Eye (tissue), 1 donor: ENCODE data around the gene WDR26.
"Not testable (repeated sequence)": the region's sequence is repeated elsewhere in the genome, so short reads cannot be mapped to it uniquely, and the experiment has no call there.

ENCODE experiments used
- DNase-seq: peaks from one replicate; pipeline ENCODE4 v3.0.0-alpha.2; 2015

The WDR26 gene

DNA sequence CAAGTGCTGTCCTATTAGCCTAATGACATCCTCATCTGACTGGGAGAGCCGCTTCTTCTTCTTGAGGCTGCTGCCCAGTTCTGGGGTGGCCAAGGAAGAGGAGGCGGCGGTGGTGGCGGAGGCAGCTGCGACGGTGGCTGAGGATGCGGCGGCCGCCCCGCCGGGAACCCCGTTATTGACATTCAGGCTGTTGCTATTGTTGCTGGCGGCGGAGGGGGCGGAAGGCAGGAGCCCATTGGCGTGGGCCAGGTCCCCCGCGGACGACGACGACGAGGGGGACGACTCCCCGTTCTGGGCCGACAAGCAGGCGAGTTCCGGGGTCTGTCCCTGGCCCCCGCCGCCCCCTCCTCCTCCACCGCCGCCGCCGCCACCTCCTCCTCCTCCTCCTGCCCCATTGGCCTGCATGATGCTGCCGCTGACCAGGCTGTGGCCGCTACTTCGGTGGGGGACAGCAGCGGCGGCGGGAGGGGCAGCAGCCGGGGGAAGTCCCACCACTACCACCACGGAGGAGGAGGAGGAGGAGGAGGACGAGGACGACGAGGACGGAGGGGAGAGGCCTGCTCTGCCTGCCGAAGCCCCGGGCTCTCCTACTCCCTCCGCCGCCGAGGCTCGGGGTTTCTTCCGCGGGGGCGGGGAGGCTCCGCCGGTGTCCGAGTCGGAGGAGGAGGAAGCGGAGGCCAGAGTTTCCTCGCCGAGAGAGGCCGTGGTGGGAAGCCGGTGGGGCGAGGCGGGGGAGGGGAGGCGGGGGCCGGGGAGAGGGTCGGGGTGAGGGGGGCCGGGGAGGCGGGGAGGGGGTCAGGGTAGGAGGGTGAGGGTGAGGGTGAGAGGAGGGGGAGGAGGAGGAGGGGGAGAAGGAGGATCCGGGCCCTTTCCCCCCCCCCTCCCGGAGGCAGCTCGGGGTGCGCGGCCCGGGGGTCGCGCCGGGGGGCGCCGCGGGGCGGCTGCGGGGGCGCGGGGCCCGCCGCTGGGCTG is 610 bp downstream of the WDR26 start:
- DNase-seq = peak; percentile 77

GRCh38 chr1:224433041-224433691 is 1.4 kb downstream of the WDR26 start:
- DNase-seq = peak; percentile 69

DNA sequence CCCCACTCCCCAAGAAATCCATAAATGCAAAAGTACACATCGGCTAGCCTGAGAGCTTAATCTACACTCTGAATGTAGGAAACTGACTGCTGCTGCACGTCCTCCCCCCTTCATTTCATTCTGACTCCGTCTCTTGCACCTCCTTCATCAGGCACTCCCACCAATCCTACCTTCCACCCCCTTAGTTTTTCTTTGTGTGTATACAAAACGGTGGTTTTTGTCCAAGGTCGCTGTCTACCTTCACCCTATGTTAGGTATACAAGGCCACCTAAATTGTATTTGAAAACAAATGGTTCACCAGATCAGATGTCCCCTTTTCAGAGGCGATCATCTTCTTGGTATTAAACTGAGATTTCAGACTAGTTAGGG is 1.9 kb downstream of the WDR26 start:
- no peak for DNase-seq

DNA sequence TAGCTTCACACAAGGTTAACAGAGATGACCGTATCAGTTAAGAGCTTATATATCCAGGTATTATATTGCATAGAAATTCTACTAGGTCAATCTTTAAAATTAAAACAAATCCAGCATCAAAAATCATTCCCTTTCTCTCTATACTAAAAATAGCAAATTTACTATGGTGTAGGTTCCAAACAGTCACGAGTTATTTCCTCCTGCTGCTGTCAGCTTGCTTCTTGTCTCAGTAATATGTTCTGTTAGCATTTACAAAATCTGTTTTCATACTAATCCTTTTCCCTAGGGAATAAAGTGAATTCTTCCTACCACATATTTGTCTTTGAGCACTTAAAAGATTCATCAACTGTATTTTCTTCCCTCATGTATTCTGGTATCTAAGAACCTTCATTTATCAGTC is 2.5 kb downstream of the WDR26 start:
- DNase-seq = peak; percentile 13

GRCh38 chr1:224431726-224432125 is 2.9 kb downstream of the WDR26 start:
- DNase-seq = no peak

- DNase-seq = peak; percentile 14
Measured at GRCh38 chr1:224430511-224431113, 4.0 kb downstream of the WDR26 start.

- DNase-seq = no peak
Measured at GRCh38 chr1:224429616-224430326, 4.8 kb downstream of the WDR26 start.

DNA sequence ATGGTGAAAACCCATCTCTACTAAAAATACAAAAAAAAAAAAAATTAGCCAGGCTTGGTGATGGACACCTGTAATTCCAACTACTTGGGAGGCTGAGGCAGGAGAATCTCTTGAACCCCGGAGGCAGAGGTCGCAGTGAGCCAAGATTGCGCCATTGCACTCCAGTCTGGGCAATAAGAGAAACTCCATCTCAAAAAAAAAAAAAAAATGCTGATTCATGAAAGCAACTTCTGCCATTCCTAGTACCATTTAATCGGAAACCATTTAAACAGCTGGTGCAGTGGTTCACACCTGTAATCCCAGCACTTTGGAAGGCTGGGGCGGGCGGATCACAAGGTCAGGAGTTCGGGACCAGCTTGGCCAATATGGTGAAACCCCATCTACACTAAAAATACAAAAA is 5.9 kb downstream of the WDR26 start:
- DNase-seq = not testable (repeated sequence)

- DNase-seq = no peak
Measured at GRCh38 chr1:224427346-224427745, 7.3 kb downstream of the WDR26 start.

- DNase-seq = not testable (repeated sequence)
Measured at GRCh38 chr1:224426869-224427268, 7.7 kb downstream of the WDR26 start.

- no peak for DNase-seq
Measured at GRCh38 chr1:224425279-224425884, 9.2 kb downstream of the WDR26 start.

DNA sequence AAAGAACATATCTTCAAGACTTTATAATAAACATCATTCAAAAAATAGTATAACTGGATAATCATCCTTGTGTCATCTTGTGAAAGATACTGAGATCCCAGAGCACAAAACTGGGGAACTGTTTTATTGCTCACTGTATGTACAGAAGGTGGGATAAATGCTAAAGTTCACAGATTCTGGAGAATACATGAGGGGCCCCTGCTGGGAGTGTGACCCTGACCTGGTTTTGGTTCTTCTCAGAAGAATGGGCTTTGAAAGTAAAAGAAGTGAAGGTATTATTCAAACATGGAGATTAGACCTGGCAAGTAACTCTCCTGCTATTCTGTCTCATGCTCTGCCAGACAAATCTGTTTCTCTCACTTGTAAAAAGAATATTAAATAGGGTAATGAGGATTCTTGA is 14.5 kb downstream of the WDR26 start:
- DNase-seq = no peak

GRCh38 chr1:224411766-224412165 is 22.8 kb downstream of the WDR26 start:
- no peak for DNase-seq

DNA sequence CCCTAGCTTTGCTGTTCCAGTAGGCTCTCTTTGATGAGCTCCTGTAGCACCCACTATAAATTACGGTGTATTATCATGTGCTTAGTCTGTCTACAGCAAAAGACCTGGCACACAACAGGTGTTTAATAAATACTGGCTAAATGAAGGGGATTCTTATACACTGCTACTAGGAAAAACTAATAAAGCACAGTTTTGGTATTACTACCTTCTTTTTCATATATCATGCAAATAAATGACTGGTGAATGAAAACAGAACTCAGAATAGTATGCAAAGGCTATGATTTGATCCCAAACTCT is 26.4 kb downstream of the WDR26 start:
- no peak for DNase-seq

DNA sequence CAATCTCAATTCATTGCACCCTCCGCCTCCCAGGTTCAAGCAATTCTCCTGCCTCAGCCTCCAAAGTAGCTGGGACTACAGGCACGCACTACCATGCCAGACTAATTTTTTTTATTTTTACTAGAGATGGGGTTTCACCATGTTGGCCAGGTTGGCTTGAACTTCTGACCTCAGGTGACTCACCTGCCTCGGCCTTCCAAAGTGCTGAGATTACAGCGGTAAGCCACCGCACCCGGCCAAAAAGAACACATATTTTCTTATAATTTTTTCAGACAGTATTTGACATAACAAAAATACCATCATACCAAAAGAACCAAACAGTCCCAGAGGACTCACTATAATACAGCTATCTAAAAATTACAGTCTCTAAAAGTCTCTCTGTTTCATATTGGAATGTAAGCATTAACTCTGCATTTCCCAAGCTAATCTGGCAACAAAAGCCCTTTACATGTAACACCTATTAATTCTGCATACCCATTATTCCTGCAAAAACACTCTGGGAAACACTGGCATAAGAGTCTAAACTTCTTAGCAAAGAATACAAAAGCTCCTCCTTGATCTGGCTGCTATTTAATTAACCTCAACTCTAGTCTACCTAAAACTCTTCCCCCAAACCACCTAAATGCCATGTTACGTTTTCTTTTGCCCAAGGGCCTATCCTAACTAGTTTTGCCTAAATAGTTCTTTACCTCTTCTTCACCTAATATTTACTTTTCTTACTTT is 26.9 kb downstream of the WDR26 start:
- no peak for DNase-seq

GRCh38 chr1:224406216-224406615 is 28.4 kb downstream of the WDR26 start:
- DNase-seq = no peak

DNA sequence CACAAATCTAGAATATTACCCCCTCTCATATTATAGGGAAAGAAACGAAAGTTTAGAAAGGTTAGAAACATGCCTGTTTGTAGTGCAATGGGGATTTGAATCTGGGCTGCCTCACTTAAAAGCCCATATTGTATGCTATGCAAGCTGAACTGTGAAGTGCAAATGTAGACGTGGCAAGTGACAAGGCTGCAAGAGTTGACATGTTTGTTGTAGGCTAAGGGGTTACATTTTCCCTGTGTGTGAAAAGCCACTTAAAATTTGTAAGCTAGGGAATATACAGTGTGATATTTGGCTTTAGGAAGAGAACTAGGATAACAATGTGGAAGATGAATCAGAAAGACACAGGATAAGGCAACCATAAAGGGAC is 29.0 kb downstream of the WDR26 start:
- DNase-seq = no peak

GRCh38 chr1:224404916-224405603 is 29.5 kb downstream of the WDR26 start:
- no peak for DNase-seq

GRCh38 chr1:224402472-224403036 is 32.0 kb downstream of the WDR26 start:
- no peak for DNase-seq

DNA sequence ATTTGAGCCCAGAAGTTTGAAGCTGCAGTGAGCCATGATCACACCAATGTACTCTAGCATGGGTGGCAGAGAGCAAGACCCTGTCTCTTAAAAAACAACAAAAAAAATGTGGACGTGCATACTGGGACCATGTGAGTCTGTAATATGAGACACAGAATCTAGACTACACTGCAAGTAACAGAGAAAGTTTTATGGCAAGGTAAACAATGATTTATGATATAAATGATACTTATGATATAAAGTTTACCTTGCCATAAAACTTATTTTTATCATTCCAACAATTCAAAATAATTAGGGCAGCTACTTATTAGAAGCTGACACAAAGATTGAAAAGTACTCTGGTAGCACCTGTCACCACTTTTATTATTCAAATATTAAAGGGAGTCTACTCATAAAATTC is 34.7 kb downstream of the WDR26 start:
- DNase-seq = no peak

DNA sequence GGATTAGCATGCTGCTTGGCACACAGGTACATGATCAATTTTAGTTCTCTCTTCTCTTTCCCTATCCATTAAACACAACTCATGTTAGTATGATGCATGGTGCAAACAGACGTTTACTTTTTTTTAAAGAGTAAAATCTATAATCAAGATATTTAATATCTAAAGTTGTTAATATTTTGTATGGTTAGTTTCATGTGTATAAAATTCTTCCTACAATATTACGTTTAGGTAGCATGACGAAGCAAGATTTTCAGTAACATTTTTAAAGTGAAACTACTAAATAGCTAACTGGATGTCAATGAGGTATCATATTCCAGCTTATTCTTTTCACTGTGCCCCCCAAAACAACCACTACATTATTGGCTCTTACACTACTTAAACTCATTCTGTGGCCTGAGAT is 41.3 kb downstream of the WDR26 start:
- DNase-seq = no peak
